ENCODE measurements around the gene FAM135A.

The FAM135A gene

DNA sequence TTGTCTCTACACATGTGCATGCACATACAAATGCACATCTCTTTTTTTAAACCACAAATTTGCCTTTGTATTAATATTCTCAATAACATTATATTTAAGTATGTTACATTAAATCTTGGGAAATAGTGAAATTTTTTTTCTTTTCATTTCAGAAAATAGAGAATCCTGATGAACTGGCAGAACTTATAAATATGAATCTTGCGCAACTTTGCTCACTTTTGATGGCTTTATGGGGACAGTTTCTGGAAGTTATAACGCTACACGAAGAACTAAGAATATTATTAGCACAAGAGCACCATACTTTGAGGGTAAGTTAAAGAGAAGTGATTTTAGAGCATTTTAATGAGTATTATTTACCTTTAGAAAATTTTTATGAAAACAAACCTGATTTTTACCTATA is 89.2 kb downstream of the FAM135A start:
- TF ChIP-seq, protein P1, sequence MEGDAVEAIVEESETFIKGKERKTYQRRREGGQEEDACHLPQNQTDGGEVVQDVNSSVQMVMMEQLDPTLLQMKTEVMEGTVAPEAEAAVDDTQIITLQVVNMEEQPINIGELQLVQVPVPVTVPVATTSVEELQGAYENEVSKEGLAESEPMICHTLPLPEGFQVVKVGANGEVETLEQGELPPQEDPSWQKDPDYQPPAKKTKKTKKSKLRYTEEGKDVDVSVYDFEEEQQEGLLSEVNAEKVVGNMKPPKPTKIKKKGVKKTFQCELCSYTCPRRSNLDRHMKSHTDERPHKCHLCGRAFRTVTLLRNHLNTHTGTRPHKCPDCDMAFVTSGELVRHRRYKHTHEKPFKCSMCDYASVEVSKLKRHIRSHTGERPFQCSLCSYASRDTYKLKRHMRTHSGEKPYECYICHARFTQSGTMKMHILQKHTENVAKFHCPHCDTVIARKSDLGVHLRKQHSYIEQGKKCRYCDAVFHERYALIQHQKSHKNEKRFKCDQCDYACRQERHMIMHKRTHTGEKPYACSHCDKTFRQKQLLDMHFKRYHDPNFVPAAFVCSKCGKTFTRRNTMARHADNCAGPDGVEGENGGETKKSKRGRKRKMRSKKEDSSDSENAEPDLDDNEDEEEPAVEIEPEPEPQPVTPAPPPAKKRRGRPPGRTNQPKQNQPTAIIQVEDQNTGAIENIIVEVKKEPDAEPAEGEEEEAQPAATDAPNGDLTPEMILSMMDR (IDR thresholded peaks at IDR 0.05; ENCODE audit: insufficient read depth, low read depth, low read length, missing control alignments): no peak
- no peak for DNase-seq (ENCODE audit: low read depth)
- H3K4me3 ChIP-seq (ENCODE audit: low read length): no peak overlapping the region

DNA sequence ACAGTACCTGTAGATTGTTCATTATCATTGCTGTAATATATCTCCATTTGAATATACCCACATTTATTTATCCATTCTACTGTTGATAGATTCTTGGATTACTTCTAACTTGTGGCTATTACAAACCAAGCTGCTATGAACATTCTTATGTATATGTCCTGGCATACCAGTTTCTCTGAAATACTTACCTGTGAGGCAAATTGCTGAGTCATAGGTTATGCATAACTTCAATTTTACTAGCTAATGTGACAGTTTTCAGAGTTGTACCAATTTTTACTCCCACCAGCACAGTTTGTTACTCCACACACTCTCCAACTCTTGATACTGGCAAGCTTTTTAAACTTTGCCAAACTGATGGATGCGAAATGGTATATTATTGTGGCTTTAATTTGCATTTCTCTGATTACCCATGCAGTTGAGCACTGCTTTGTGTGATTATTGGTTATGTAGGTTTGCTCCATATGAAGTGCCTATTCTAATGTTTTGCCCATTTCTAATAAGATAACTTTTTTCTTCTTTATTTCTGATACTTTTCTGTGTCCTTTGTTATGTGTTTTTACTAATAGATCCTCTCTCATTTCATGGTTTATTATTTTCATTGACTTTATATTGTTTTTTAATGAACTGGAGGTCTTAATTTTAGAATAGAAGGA is 90.6 kb downstream of the FAM135A start:
- TF ChIP-seq, protein P1 (IDR thresholded peaks at IDR 0.05; ENCODE audit: insufficient read depth, low read depth, low read length, missing control alignments): no peak
- no peak overlapping the region for H3K4me3 ChIP-seq (ENCODE audit: low read length)
- DNase-seq (ENCODE audit: low read depth): peak; percentile 41

DNA sequence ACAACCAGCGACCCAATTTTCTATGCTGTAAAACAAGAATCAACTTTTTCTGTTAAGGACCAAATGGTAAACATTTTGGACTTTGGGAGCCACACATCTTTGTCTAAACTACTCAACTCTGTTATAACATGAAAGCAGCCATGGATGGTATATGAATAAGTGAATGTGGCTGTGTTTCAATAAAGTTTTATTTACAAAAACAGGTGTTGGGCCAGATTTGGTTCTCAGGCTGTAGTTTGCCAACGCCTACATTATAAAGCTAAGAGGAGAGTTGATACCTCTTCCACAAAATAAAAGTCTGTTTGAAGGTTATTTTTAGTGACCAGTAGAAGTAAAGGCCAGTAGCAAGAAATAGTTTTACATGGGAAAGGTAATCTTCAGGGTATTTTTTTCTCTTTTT is 93.0 kb downstream of the FAM135A start:
- TF ChIP-seq, protein P1 (IDR thresholded peaks at IDR 0.05; ENCODE audit: insufficient read depth, low read depth, low read length, missing control alignments): no peak
- H3K4me3 ChIP-seq (ENCODE audit: low read length): no peak overlapping the region
- DNase-seq (ENCODE audit: low read depth): no peak

DNA sequence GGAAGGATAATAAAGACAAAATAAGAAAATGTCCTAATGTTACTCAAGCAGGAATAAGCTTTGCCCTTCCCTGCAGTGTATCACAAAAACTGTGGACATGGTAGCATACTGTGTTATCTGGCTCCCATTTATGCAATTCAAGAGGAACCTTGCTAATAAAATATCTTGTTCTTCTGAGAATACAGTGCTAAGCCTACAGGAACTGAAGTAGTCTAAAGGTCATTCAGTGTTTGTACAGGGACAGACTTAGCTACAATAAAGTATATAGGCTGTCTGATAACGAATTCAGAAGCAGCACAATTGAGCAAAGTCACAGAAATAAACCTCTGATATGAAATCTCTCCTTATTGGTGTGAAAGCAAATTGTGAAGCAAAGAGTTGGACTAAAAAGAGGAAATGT is 93.9 kb downstream of the FAM135A start:
- H3K4me3 ChIP-seq (ENCODE audit: low read length): no peak overlapping the region
- no peak for DNase-seq (ENCODE audit: low read depth)
- TF ChIP-seq, protein P1 (IDR thresholded peaks at IDR 0.05; ENCODE audit: insufficient read depth, low read depth, low read length, missing control alignments): no peak

DNA sequence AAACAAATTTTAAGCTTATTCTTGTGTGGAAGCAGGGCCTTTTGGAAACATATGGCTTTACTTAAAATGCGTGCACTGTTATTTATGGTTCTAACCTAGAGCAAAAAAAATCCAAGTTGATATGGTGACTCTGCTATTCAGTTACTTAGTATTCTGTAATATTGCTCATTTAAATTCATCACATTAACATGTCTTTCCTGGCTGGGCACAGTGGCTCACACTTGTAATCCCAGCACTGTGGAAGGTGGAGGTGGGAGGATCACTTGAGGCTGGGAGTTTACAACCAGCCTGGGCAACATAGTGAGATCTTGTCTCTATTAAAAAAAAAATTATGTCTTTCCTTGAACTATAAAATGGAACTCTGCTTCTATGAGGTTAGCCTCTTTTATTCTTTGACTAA is 95.6 kb downstream of the FAM135A start:
- no peak for DNase-seq (ENCODE audit: low read depth)
- TF ChIP-seq, protein P1 (IDR thresholded peaks at IDR 0.05; ENCODE audit: insufficient read depth, low read depth, low read length, missing control alignments): no peak
- H3K4me3 ChIP-seq (ENCODE audit: low read length): no peak overlapping the region

DNA sequence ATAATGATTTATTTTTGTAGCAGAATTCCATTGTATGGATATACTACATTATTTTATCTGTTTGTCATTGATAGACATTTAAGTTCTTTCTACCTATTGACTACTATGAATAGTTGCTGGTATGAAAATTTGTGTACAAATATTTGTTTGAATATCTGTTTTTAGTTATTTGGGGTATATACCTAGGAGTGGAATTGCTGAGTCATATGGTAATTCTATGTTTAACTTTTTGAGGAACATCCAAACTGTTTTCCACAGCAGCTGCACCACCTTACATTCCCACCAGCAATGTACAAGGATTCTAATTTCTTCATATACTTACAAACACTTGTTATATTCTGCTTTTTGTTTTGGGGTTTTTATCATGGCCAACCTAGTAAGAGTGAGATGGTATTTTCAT is 97.3 kb downstream of the FAM135A start:
- TF ChIP-seq, protein P1 (IDR thresholded peaks at IDR 0.05; ENCODE audit: insufficient read depth, low read depth, low read length, missing control alignments): no peak
- no peak overlapping the region for H3K4me3 ChIP-seq (ENCODE audit: low read length)
- DNase-seq (ENCODE audit: low read depth): no peak

DNA sequence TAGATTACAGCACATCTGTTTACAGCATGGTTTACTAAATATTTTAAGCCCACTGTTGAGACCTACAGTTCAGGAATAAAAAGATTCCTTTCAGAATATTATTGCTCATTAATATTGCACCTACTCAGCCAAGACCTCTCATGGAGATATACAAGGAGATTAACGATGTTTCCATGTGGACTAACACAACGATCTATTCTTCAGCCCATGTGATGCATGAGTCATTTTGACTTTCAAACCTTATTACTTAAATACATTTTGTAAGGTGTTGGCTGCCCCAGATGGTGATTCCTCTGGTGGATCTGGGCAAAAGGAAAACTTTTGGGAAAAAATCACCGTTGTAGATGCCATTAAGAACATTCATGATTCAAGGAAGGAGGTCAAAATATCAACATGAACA is 105.4 kb downstream of the FAM135A start:
- peak; percentile 2 for DNase-seq (ENCODE audit: low read depth)
- no peak overlapping the region for H3K4me3 ChIP-seq (ENCODE audit: low read length)
- TF ChIP-seq, protein P1 (IDR thresholded peaks at IDR 0.05; ENCODE audit: insufficient read depth, low read depth, low read length, missing control alignments): no peak

All from epithelial cell of esophagus (primary cell).